HEK293 (cell line): Measurements from ENCODE around the gene MGMT.

Experiments
- BCL11A ChIP-seq: fragments of 450-650 bp; formaldehyde crosslinking; IDR thresholded peaks from 2 replicates; pipeline ENCODE4 v1.5.1; 2016; ENCODE audit warnings: low read depth, missing biosample characterization, missing genetic modification characterization
- SETDB1 ChIP-seq: IDR thresholded peaks from one replicate; pipeline ENCODE4 v1.6.1; 2017; ENCODE audit warnings: mild to moderate bottlenecking, low read length, moderate library complexity, mixed read lengths; ENCODE audit not compliant: insufficient read length
- ZNF223 ChIP-seq: fragments of 450-650 bp; formaldehyde crosslinking; IDR thresholded peaks from 2 replicates; pipeline ENCODE4 v1.5.1; 2016; ENCODE audit warnings: missing biosample characterization, missing genetic modification characterization
- ZNF792 ChIP-seq: fragments of 450-650 bp; formaldehyde crosslinking; IDR thresholded peaks from 2 replicates; pipeline ENCODE4 v1.5.1; 2016; ENCODE audit warnings: missing biosample characterization, missing genetic modification characterization
- ZSCAN18 ChIP-seq: fragments of 450-650 bp; formaldehyde crosslinking; IDR thresholded peaks from 2 replicates; pipeline ENCODE4 v1.5.1; 2016; ENCODE audit warnings: missing biosample characterization, missing genetic modification characterization
- TF ChIP-seq, protein P1 (sequence below): fragments of 450-650 bp; formaldehyde crosslinking; IDR thresholded peaks from 2 replicates; pipeline ENCODE4 v1.5.1; 2016; ENCODE audit warnings: missing biosample characterization, missing genetic modification characterization
- TF ChIP-seq, protein P2 (sequence below): fragments of 450-650 bp; formaldehyde crosslinking; IDR thresholded peaks from 2 replicates; pipeline ENCODE4 v1.5.1; 2016; ENCODE audit warnings: missing biosample characterization, missing genetic modification characterization, borderline replicate concordance

DNA sequence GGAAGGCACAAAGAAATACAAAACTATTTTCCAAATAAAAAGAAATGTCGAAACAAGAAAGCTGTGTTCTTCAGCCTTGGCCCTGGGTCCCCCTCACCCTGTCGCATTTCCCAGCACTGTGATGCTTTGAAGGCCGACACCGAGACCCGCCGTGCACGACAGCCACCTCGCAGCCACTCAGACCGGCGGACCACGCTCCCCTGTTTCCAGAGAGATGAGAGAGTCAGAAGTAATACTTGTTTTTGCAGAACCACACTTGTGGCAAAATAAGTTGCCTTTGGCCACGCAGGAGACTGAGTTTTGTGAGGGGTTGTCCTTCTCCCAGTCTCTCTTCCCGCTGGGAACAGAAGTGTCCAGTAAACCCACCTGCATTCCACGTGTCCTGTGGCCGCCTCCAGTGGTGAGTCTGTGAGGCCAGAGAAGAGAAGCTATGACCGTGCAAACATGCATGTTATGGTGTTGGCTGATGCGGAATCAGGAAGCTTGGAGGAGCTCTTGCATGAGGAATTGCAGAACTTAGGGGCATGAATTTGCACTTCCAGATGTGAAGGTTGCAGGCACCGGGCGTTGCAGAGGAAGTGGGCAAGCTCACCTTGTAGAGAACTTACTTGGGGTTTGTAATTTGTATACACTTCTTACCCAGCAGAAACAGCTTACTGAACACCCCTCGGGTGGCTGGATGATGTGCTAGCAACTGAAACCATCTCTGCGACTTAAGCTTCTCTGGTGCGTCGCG, 302.5 kb downstream of the MGMT start:
- TF ChIP-seq, protein P1, sequence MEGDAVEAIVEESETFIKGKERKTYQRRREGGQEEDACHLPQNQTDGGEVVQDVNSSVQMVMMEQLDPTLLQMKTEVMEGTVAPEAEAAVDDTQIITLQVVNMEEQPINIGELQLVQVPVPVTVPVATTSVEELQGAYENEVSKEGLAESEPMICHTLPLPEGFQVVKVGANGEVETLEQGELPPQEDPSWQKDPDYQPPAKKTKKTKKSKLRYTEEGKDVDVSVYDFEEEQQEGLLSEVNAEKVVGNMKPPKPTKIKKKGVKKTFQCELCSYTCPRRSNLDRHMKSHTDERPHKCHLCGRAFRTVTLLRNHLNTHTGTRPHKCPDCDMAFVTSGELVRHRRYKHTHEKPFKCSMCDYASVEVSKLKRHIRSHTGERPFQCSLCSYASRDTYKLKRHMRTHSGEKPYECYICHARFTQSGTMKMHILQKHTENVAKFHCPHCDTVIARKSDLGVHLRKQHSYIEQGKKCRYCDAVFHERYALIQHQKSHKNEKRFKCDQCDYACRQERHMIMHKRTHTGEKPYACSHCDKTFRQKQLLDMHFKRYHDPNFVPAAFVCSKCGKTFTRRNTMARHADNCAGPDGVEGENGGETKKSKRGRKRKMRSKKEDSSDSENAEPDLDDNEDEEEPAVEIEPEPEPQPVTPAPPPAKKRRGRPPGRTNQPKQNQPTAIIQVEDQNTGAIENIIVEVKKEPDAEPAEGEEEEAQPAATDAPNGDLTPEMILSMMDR: no peak
- TF ChIP-seq BCL11A (tag by site-specific recombination) (no peak), ZSCAN18 (tag by site-specific recombination) (no peak), SETDB1 (no peak), ZNF792 (tag by site-specific recombination) (no peak), ZNF223 (tag by site-specific recombination) (no peak)
- TF ChIP-seq, protein P2, sequence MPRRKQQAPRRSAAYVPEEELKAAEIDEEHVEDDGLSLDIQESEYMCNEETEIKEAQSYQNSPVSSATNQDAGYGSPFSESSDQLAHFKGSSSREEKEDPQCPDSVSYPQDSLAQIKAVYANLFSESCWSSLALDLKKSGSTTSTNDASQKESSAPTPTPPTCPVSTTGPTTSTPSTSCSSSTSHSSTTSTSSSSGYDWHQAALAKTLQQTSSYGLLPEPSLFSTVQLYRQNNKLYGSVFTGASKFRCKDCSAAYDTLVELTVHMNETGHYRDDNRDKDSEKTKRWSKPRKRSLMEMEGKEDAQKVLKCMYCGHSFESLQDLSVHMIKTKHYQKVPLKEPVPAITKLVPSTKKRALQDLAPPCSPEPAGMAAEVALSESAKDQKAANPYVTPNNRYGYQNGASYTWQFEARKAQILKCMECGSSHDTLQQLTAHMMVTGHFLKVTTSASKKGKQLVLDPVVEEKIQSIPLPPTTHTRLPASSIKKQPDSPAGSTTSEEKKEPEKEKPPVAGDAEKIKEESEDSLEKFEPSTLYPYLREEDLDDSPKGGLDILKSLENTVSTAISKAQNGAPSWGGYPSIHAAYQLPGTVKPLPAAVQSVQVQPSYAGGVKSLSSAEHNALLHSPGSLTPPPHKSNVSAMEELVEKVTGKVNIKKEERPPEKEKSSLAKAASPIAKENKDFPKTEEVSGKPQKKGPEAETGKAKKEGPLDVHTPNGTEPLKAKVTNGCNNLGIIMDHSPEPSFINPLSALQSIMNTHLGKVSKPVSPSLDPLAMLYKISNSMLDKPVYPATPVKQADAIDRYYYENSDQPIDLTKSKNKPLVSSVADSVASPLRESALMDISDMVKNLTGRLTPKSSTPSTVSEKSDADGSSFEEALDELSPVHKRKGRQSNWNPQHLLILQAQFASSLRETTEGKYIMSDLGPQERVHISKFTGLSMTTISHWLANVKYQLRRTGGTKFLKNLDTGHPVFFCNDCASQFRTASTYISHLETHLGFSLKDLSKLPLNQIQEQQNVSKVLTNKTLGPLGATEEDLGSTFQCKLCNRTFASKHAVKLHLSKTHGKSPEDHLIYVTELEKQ (tag by site-specific recombination): no peak
